Right lung (tissue), 5 donors: ENCODE data around the gene MLN. TPM values are rescaled to one million over a fixed set of nuclear protein-coding genes. Genes with fewer than 3 reads are reported as not detected.

Experiments
- DNase-seq, 2 donors: peaks; one replicate each; pipeline ENCODE4 v3.0.0-alpha.2; 2013
- polyA plus RNA-seq, 5 donors: library from polyadenylated mRNA; unstranded; fragments of 120-200 nt; gene quantifications; one replicate each; pipeline versions ENCODE4 v1.2.1 to v1.2.3, GENCODE V29; 2013; ENCODE audit warnings: inconsistent platforms in 1 of 5, low replicate concordance in 1 of 5; ENCODE audit not compliant: insufficient read length in 5 of 5, insufficient read depth in 1 of 5

Gene MLN
- polyA plus RNA-seq, 5 donors, result not detected

DNA sequence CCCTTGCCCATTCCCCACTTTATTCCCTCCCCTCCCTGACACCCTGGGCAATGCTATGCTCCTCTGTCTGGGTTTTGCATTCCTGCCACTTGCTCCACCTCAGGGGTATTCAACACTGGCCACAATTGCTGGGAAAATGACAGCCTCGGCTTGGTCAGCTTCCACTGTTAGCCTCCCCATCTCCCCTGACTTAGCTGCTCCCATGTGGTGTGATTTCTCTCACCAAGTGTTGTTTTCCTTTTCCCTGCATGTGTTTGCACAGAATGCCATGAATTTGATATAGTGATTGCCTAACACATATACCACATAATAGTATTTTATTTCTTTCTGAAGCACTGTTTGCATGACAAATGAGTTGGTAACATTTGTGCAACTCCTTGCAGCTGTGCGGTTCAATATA is 13.4 kb downstream of the MLN start:
- DNase-seq, result no peak

DNA sequence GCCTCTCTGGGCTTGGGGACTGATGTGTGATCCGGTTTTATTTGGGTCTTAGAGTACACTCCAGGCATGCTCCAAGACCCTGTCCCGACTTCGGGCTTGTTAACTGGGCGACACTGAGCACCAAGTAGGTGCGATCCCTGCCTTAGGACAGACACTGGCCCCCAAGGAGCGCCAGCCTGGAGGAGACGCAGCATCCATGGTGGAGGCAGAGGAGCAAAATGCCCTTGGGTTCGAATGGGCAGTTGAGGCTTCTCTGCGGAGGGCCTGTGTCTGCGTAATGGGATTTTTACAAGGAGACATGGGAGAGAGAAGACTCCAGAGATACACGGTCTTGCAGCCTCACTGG is 14.3 kb downstream of the MLN start:
- no peak for DNase-seq

DNA sequence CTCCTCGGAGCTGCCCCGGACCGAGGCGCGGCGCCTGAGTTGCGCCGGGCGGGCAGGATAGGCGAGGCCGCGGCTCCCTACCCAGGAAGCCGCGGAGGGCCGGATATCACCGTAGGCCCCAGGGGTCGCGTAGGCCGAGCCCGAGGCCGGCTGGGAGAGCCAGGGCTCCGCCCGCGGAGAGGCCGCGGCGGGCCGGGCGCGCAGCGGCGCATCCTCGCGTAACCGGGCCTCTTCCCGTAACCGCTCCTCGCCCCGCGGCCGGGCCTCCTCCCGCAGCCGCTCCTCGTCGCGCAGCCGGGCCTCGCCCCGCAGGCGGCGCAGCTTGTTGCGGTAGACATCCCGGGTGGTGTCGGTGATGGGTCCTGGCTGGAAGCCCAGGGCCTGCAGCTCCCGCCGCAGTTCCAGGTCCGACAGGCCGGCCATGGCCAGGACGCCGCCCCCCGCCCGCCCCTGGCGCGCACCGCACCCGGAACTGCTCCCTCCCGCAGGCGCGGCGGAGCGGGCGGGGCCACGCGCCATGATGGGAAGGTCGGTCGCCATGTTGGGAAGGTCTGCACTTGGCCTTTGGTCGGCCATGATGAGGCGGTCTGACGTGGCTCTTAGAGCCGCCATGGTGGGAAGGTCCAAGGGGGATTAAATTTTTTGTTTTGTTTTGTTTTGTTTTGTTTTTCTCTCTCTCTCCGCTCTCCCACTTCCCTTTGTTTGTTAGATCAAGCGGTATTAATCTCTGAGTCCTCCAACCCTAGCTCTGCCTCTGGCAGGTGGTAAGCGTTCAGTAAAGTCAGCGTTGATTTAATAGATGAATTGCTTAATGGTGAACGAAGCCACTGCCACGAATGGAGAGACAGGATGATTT is 14.9 kb downstream of the MLN start, which contains the start of gene LEMD2:
Gene LEMD2, minus strand, starts transcription at position 437 of the 856 bp plus-strand sequence. Its CDS starts 14 bp downstream, at position 423.
- DNase-seq, result peak; percentile 95

DNA sequence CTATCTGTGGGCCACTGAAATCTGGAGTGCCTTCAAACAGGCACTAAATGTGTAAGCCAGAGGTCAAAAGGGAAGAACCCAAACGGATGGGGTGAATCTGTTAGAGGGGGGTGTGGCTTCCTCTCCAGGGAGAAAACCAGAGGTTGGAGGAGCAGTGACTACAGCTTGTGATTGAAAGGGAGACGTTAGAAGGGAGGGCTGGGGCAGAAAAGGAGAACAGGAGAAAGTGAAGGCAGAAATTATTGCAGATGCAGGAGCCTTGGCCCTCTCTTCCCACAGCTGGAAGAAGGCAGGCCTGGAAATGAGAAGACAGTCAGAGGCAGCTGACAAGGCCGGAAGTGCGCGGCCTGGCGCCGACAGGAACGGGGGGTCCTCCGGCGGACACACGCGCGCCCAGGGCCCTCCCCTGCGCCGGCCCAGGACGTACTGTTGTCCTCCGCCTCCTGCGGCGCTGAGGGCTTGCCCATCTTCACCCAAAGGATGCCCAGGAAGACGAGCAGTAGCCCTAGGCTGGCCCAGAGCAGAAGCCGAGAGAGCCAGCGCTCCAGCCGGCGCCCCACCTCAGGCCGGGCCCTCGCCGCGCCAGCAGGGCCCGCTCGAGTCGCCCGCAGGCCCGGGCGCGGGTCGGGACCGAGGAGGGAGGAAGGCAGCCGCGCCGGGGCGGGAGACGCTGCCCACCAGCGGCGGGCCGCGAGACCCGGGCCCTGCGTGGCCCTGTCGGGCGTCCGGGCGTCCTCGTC is 15.7 kb downstream of the MLN start:
- DNase-seq, result peak; percentile 81 to 82

GRCh38 chr6:33787346-33787953 is 16.4 kb downstream of the MLN start:
- no peak for DNase-seq

- no peak for DNase-seq
Measured at GRCh38 chr6:33786736-33787135, 17.1 kb downstream of the MLN start.

DNA sequence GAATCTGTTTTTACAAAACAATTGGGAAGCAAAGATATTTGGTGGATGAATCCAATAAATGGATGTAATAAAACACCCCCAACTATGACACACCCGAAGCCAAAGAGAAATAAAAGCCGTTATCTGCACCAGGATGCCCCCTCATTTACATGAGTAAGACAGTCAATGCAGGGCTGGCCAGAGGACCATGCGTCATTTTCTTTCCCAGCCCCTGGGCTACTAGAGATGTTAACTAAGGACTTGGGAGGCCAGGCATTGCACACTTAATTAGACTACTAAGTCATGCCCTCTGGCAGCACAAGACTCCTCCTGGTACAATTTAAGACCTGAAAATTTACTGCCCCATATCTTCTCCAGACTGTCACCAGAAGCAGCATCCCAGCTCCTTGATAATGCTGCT is 18.0 kb downstream of the MLN start:
- DNase-seq, result no peak

- DNase-seq, result no peak
Measured at GRCh38 chr6:33784787-33785186, 19.0 kb downstream of the MLN start.

- no peak for DNase-seq
Measured at GRCh38 chr6:33783781-33784520, 19.9 kb downstream of the MLN start.

GRCh38 chr6:33782561-33782960 is 21.2 kb downstream of the MLN start:
- no peak for DNase-seq

DNA sequence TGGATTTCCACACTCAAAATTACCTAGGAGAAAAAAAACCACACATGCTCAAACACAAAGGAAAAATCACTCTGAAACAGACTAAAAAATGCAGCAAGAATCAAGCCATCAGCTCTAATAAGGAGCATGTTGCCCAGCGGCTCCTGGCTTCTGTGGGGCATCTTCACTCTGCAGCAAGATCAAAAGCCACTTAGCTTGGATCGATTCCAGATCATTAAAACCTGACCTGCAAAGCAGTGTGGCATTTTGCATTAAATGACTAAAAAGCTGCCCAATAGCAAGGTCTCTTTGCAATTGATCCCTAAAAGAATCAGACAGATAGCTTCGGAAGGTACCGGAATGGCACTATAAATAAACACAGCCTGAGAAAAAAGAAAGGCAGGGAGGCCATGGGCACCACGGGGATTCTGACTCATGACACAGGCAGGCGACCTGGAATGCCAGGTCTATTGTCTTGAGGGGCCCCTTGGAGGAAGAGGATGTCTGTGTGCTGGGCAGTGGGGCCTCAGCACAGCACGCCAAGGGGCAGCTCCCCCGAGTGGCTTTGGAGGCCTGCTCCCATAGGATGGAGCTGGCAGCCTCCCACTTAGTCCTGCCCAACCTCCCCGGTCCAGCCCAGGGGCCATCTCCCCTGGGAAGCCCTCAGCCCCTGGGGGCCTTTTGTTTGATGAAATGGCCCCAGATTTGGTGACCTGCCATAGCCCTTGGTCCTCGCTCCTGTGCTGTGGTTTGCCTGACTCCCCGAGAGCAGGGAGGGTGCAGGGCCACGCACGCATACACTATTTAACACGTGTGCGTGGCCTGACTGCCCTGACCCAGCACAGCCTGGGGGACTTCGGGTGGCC is 22.4 kb downstream of the MLN start:
- DNase-seq, result no peak

DNA sequence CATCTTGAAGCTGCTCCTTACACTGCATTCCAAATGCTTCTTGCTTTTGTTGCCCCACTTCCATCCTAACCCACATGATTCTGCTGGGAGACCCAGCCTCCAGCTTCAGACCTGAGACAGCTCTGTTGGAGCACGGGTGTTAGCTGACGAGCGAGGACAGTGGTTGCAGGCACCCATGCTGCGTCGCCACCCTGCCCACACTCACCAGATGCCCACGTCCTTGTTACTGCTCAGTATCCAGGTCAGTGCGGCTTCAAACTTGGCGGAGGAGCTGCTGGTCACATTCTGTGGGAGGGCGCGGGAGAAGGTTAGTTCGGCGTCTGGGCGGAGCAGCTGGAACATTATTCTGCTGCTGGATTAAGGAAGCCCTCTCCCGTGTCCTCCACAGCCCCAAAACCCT is 23.9 kb downstream of the MLN start:
- DNase-seq, result no peak

- no peak for DNase-seq
Measured at GRCh38 chr6:33779290-33779689, 24.5 kb downstream of the MLN start.

DNA sequence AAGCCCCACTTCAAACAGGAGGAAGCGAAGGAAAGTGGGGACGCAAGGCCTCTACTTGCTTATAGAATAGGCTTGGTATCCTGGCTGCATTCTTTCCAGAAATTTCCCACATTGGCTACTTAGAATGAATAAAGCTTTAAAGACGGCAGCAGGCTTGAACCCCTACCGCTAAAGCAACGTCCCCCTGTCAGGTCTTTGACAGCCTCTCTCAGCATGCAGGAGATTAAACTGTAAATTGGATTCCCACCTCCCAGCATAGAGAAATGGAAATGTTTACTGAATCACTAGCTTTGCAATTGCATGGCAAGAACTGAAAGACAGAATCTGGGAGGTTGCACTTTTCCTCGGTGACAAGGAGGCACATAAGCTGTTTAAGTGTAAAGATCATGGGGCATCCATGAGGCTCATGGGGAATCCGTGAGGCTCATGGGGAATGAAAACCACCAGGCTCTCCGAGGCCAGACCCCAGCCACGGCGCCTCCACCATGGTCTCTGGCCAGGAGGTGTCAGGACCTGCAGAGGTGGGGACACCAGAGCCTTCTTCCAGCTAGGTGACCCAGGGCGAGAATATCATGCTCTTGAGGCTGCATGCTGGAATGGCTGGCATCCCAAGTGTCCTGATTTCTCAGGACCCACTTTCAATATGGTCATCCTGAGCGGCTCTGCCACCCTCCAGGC is 25.2 kb downstream of the MLN start:
- DNase-seq, result no peak

- no peak for DNase-seq
Measured at GRCh38 chr6:33777398-33778388, 26.1 kb downstream of the MLN start.

- DNase-seq, result no peak
Measured at GRCh38 chr6:33776764-33777163, 27.0 kb downstream of the MLN start.

DNA sequence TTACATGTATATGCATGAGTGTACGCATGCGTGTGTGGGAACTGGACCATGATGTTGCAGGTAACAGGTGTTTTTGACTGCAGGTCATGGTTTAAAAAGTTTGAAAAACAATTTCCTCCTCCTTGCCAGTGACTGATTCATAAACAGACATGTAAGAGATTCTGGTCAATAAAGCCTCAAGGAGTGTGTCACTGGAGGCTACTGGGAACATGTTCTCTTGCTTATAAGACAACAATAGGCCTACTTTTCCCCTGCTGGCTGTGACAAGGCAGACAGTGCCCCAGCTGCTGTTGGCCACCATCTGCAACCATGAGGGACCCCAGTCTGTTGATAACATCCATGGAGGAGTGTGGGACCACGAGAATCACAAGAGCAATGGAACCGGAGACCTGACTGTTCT is 27.6 kb downstream of the MLN start:
- no peak for DNase-seq

DNA sequence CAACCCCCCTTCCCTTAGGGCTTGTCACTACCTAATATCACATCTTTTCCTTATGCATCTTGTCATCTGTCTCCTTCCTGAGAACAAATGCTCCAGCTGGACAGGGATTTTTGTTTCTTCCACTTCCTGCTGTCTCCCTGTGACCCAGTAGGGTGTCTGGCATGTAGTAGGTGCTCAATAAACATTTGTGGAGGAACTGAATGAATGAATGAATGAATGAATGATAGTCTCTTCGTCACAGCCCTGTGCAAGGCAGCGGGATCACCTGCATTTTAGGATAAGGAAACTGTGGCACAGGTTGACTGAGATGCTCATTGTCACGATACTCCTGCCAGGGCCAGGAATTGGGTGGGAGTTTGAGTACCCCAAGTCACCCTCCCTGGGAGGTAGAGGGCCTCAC is 29.0 kb downstream of the MLN start:
- no peak for DNase-seq

- DNase-seq, result no peak
Measured at GRCh38 chr6:33772902-33773472, 30.8 kb downstream of the MLN start.
